GM21825 (cell line): ENCODE measurements around the gene GPAT3.

ENCODE experiments used
- ATAC-seq: cut with Tn5 transposase; IDR thresholded peaks from one replicate; pipeline ENCODE4 v1.9.1; 2021; ENCODE audit warnings: mild to moderate bottlenecking, moderate library complexity; ENCODE audit not compliant: unreplicated experiment

The GPAT3 gene

GRCh38 chr4:83639849-83640493, 104.1 kb downstream of the GPAT3 start:
- peak; percentile 59 for ATAC-seq

GRCh38 chr4:83643036-83643435, 107.1 kb downstream of the GPAT3 start:
- ATAC-seq, result no peak

- ATAC-seq, result peak; percentile 66
These were observed 109.1 kb downstream of the GPAT3 start for GRCh38 chr4:83644677-83645659.

GRCh38 chr4:83646538-83647239, 110.8 kb downstream of the GPAT3 start:
- no peak for ATAC-seq

- ATAC-seq, result no peak
These were observed 115.9 kb downstream of the GPAT3 start for GRCh38 chr4:83651846-83652245.
